GM12873 (cell line): ENCODE data around the gene CCDC186.

ENCODE experiments used
- TF ChIP-seq, protein P1 (sequence below): IDR thresholded peaks from 2 replicates; pipeline ENCODE4 v1.5.1; 2012; ENCODE audit warnings: low read depth, mild to moderate bottlenecking, moderate library complexity, low read length, control low read depth; ENCODE audit not compliant: insufficient read depth; ENCODE audit errors: missing control alignments

The CCDC186 gene

DNA sequence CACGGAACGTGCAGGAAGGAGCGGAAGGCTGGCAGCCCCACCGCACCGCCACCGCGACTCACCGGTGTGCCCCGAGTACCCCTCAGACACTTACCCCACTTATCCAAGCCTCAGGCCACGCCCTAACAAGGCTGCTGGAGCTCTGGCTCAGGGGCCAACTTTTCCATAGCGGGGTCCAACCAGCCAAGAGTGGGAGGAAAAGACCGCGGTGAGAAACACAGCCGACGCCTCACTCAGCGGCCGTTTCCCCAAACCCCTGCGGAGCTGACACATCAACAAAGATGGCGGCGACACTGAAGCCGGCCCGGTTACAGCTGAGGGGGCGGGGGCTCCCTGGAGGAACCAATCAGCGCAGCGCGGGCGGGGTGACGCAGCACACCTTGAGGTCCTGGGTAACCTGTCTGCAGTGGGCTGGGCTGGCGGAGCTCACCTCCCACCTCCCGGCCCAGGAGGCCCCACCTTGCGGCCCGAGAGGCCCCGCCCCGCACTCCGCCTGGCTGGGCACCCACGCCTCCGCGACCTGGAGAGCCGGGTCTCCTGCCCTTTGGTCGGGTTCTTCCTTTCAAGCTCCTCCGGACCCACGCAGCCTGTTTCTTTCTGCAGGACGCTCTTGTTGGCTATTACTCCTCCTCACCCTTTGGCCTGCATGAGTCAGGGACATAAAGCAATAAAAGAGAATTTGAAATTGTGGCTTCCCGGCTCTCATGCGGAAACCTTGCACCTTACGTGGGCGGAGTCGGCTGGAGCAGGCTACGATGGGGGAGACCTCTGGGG lies at the start of gene CCDC186:
CCDC186 (minus strand) TSS at position 283 of the 774 bp plus-strand sequence. CDS start 10,935 bp downstream, outside the sequence.
- TF ChIP-seq, protein P1, sequence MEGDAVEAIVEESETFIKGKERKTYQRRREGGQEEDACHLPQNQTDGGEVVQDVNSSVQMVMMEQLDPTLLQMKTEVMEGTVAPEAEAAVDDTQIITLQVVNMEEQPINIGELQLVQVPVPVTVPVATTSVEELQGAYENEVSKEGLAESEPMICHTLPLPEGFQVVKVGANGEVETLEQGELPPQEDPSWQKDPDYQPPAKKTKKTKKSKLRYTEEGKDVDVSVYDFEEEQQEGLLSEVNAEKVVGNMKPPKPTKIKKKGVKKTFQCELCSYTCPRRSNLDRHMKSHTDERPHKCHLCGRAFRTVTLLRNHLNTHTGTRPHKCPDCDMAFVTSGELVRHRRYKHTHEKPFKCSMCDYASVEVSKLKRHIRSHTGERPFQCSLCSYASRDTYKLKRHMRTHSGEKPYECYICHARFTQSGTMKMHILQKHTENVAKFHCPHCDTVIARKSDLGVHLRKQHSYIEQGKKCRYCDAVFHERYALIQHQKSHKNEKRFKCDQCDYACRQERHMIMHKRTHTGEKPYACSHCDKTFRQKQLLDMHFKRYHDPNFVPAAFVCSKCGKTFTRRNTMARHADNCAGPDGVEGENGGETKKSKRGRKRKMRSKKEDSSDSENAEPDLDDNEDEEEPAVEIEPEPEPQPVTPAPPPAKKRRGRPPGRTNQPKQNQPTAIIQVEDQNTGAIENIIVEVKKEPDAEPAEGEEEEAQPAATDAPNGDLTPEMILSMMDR: no peak

DNA sequence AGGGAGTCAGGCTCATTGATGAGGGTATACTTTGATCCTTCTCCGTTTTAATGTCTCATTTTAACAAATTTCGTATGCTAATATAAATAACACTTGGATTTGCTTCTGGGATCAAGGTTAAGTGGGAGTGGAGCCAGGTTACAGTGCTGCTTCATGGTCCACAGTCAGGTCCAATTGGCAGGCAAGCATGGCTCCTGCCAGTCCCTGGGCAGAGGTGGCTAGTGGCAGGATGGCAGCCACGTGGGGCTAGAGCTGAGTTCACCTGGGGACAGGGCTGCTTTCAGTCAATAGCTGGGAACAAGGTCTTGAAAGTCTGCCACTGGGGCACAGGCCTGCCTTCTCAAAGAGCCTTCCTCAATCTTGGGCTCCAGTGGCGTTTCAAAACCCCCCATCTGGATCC lies 49.1 kb upstream of the CCDC186 start:
- TF ChIP-seq, protein P1: no peak

DNA sequence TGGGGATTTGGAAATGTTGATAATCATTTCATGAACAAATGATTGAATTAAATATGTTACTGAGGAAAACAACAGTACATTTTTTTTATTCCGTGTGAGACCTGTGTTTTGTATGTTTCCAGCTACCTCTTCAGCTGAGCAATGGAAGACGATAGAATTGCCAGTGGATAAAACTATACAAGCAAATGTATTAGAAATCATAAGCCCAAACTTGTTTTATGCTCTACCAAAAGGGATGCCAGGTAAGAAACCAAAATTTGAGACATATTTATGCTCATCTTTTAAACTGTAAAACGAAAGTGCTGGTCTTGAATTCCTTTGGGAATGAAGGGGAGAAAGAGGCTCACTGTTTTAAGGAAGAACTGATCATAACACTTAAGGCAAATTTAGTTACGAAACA lies 47.2 kb upstream of the CCDC186 start:
- TF ChIP-seq, protein P1: no peak

DNA sequence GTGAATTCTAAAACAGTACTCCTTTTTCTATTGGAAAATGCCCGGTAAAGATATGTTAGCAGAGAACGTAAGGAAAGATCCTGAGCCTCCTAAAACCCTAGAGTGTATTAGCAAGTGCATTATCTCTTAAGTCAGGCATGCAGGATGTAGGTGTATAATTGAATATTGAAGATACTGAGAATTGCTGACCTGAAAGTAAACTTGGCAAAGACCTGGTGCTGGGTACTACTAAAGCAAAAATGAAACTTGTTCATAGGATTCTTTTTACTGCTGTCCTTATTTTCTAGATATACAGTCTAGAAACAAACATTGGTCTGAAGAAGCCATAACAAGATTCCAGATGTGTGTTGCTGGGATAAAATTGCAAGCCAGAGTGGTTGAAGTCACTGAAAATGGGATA lies 46.3 kb upstream of the CCDC186 start:
- TF ChIP-seq, protein P1: no peak

DNA sequence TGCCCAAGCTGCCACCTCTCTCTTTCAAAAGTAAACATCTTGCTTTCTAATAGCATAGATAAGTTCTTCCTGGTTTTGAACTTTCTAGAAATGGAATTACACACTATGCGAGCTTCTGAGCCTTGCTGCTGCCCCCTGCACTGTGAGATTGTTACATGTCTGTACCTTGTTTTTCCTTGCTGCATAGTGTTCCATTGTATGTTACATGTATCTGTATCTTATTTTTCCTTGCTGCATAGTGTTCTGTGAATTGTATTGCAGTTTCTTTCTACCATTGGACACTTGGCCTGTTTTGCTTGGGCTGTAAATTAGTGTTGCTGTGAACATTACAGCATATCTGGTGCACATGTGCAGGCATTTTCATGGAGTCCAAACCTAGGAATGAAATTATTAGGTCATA lies 41.0 kb upstream of the CCDC186 start:
- TF ChIP-seq, protein P1: no peak

DNA sequence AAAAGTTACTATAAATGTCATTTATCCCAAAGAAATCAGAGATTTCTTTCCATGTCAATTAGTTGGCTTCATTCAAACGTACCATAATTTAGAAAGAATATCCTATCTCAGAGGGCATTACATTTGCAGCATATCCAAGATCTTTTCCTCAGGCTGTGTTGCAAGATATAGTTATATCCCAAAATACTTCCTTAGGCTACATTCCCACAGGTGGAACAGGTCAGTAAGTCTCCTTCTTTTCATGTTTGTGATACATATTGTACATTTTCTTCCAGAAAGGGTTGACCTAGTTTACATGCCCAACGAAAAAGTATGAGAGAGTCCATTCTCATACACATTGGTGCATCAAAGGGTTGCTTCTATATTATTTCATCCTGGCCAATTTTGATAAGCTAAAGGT lies 38.1 kb upstream of the CCDC186 start:
- TF ChIP-seq, protein P1: no peak

DNA sequence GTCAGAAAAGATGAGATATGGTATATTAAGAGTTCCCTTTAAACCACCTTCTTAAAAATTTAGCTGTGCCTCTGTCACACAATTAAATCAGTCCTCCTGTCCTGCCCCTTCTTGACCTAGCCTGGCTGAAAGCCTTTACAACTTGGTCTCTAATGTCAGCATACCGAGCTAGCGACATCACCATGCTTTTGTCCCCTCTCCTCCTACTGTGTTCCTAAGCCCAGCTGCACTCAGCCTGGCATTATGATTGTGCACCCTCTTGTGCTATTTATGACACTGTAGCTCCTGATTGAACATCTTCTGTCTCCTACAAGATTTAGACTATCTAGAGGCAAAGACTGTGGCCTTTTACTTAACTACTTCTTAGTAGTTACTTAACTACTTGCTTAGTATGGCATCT lies 34.3 kb upstream of the CCDC186 start:
- TF ChIP-seq, protein P1: no peak

DNA sequence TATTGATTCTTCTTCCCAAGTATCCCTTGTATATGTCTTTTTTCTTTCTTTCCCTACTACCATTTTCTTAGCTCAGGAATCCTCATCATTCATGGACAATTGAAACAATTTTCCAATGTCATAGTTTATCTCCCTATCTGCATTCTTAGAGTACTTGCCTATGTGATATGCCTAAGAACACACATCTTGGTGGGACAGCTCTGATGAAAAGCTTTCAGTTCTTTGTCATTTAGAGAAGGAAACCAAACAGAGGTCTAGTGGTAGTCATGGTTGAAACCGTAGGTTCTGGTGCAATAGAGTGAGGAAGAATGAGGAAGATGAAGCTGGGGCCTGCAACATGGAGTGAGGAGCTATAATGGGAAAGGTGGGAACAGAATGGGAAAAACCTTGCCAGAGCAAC lies 33.3 kb upstream of the CCDC186 start:
- TF ChIP-seq, protein P1: no peak
